Putamen (tissue), 1 donor: ENCODE results near the gene DCTN3.
A peak's percentile ranks its signal among the peaks of the same experiment; 100 is the strongest.
"Not testable (repeated sequence)": the region's sequence is repeated elsewhere in the genome, so short reads cannot be mapped to it uniquely, and the experiment has no call there.

Experiments used
- DNase-seq: peaks from one replicate; pipeline ENCODE4 v3.0.0-alpha.2; 2016; ENCODE audit warnings: low spot score

DCTN3 gene

DNA sequence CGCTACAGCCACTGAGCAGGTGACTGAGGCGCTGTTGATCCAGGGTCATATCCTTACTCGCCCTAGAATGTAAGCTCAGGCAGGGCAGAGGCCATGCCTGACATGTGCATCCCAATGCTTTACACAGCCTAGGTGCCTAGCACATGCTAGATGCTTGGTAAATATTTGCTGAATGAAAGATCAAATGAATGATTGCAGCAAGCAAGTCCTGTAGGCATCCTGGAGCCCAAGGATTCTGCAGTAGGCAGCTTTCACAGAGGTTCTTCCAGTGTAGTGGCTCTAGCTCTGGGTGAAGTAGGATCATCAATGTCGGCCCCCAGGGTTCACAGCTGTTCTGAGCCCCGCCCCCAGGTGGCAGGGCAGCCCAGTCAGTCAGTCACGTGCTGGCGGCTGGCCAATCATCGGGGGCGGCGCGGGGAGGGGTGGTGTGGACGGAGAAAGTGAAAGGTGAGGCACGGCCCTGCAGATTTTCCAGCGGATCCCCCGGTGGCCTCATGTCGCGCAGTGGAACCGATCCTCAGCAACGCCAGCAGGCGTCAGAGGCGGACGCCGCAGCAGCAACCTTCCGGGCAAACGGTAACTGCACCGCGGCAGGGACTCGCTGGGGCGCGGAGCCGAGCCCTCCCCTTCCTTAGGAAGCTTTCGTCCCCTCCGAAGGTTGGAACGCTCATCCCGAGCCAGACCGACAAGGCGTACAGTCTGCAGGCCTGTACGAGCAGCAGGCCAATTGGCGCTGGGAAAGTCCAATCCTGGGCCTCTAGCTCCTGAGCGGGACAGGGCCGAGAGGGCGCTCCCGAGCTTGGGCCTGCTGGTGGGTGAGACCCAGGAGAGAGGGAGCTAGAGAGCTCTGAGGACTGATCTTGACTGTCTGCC is 26.2 kb upstream of the DCTN3 start, which contains the start of gene GALT:
Gene GALT, plus strand, starts transcription at position 465 of the 873 bp plus-strand sequence. Its CDS starts 30 bp downstream, at position 495.
- DNase-seq, result peak; percentile 83

DNA sequence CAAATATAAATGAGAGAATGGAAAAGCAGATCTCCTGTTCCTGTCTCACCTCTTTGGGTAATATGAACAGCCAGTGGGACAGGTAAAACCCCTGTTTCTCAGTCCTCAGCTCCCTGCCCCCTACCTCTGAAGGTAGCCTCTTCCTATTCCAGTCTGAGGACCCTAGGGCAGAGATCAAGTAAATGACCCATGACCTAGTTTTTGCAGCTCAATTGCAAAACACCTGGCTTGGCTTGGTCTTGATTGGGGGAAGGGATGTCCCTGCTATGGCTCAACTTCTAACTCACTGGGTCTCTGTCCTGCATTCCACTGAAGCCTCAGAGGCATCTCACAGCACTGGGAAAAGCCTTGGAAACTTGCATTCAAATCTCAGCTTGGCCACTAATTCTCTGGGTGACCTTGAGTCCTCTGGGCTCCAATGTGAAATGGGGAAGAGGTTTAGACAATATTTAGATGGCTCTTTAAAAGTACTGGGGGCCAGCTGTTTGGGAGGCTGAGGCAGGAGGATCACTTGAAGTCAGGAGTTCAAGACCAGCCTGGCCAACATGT is 24.5 kb upstream of the DCTN3 start:
- DNase-seq, result no peak

DNA sequence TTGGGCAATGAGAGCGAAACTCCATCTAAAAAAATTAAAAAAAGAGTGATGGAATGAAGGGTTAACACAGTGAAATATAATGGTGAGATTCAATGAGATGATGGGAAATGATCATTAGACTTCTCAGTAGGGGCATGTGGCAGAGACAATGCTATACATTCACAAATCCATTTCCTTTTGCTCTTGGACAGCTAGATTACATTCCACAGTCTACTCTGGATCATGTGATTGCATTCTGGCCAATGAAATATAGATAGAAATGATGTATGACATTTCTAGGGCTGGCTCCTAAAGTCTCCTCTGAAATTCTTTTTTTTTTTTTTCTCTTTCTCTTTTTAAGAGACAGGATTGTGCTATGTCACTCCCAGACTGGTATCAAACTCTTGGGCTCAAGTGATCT is 22.4 kb upstream of the DCTN3 start:
- DNase-seq, result no peak

DNA sequence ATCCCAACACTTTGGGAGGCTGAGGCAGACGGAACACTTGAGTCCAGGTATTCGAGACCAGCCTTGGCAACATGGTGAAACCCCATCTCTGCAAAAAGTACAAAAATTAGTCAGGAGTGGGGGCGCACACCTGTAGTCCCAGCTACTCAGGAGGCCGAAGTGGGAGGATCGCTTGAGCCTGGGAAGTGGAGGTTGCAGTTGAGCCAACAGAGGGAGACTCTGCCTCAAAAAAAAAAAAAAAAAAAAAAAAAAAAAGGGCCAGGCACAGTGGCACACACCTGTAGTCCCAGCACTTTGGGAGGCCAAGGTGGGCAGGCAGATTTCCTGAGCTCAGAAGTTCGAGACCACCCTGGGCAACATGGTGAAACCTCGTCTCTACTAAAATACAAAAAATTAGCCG is 19.0 kb upstream of the DCTN3 start:
- DNase-seq, result not testable (repeated sequence)

DNA sequence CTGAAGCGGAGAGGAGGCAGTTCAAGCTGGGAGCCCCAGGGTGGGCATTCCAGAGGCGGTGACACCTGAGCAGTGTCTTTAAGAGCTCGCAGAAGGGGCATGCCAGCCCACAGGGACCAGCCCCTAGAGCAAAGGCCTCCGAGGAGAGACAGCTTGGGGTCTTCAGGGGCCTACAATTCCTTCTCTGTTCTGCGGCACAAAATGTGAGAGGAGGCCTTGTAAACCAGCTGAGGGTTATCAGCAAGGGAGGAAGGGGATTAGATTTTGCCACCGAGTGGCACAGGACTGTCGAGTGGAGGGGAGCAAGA is 17.8 kb upstream of the DCTN3 start:
- DNase-seq, result no peak

DNA sequence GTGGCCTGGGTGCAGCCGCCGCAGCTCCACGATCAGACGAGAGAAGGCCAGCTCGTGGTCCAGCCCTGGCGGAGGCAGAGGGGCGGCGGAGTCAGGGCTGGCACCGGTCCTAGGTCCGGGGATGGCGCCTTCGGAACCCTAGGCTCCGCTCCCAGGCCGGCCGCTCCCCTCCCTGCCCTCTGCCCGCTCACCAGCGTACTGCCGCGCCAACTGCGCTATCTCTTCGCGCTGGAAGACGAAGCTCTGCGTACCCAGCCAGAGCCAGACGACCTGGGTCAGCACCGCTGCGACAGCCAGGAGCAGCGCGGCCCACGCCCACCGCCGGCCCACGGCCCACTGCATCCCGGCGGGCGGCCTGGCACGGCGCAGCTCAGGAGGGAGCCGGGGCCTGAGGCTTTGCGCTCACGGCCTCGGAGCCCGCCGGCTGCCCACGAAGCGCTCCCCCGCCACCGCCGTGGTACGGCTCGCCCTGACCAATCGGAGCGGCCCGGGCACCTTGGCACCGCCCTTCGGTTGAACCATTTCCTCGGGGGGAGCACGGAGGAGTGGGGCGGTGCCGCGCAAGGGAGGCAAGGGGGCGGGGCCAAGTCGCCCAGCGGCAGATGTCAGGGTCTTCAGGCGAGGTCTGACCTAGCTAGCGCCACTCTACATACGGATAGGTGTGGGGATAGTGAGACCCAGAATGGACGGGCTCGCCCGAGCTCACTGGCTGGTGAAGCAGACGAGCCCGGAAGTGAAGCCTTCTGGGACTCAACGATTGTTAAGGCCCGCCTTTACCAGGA is 17.3 kb upstream of the DCTN3 start, which contains the start of gene SIGMAR1:
Gene SIGMAR1, minus strand, starts transcription at position 432 of the 782 bp plus-strand sequence. Its CDS starts 90 bp downstream, at position 342.
- DNase-seq, result peak; percentile 96

DNA sequence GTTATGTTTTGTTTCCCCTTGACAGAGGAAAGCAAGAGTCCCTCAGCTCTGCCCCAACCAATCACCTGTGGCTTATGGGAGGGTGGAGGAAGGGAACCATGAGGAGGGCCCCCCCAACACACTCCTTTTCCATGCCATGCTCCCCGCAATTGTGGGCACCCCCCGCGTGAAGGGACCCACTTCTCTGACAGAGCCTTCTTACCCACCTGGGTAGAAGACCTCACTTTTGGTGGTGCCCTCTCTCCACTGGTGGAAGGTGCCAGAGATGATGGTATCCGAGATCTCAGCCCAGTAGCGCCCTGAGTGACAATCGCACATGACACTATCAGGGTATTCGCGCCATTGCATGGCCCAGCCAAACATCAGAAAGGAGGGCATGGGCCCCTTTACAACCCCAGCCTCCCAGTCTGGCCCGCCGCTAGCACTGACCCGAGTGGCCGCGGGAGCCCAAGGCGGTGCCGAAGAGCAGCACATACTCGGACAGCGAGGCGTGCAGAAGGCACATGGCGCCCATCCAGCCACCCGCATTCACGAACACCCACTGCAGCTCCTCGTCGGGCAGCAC is 16.6 kb upstream of the DCTN3 start:
- no peak for DNase-seq

DNA sequence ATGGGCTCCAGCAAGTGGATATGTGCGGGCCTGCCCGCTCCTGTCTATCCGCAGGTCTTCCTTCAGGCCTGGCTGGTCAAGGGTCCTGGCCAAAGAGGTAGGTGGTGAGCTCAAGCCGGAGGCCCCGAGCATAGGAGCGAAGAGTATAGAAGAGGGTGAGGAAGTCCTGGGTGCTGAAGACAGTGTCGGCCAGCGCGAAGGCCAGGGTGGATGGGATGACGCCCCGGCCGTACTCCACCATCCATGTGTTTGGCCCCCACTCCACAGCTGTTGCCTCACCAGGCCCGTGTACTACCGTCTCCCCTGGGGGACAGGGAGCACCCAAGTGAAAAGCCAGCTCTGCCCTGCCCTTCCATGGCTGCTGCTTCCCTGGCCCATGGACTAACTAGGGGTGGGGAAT is 15.3 kb upstream of the DCTN3 start:
- no peak for DNase-seq

DNA sequence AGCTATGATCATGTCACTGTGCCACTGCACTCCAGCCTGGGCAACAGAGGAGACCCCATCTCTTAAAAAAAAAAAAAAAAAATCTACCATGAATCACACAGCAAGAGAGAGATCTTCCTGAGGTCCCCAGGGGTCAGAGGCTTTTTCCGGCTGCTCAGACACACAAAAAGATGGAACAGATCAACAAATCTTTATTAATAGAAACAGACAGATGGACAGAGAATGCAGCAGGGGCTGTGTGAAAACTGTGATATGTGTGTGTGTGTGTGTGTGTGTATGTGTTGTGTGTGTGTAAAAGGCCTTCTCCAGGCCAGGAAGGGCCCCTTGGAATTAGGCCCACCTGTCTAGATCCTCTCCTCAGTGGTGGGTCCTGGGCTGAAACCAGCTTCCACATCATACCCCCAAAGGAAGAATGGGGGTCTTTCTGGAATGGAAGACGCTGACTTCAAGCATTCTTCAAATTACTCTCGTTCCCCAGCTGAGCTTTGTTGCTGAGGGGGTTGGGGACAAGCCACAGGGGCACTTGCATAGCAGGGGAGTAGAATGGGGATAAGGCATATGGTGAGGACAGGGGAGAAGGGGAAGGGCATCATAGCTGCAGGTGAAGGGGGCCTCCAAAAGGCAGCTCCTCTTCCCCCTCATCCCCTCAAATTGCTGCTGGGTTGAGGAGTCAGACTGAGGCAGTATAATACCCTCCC is 14.4 kb upstream of the DCTN3 start:
- DNase-seq, result no peak

DNA sequence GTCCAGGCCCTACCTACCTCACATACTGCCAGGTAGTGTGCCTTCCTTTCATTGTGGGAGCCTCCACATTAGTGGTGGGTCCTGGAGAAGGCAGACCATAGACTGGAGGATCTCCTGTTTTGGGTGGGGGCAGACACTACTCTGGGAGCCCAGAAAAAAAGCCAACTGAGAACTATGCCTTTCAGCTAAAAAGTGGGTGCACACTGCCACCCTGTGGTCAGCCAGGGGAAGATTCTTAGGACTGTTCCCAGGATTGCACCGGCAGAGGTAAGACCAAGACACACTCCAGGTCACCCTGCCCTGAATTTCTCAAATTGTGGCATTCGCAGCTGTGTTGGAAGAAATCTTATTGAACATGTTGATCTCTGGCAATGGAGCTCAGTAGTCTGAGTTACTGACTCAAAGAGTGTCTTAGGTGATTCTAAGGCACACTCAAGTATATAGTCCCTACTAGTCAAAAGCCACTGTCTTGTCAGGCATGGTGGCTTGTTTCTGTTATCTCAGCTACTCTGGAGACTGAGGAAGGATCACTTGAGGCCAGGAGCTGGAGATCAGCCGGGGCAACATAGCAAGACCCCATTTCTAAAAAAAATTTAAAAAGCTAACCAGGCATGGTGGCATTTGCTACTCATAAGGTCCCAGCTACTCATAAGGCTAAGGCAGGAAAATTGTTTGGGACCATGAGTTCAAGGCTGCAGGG is 13.7 kb upstream of the DCTN3 start:
- peak; percentile 69 for DNase-seq

DNA sequence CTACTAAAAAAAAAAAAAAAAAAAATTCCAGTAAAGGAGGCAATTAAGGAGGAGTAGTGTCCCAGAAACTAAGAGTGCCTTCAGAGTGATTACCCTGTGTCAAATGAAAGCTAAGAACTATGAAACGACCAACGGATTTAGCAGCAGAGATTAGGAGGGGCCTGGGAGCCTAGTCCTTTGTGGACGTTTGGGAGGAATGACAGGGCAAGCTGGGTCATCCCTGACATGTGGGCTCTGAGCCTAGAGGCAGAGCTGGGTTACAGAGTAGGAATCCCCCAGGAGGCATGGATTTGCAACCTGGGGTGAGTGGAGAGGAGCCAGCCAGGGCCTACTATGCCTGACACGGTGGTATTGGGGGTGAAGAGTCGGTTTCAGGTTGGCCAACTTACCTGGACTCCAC is 12.9 kb upstream of the DCTN3 start:
- DNase-seq, result no peak

DNA sequence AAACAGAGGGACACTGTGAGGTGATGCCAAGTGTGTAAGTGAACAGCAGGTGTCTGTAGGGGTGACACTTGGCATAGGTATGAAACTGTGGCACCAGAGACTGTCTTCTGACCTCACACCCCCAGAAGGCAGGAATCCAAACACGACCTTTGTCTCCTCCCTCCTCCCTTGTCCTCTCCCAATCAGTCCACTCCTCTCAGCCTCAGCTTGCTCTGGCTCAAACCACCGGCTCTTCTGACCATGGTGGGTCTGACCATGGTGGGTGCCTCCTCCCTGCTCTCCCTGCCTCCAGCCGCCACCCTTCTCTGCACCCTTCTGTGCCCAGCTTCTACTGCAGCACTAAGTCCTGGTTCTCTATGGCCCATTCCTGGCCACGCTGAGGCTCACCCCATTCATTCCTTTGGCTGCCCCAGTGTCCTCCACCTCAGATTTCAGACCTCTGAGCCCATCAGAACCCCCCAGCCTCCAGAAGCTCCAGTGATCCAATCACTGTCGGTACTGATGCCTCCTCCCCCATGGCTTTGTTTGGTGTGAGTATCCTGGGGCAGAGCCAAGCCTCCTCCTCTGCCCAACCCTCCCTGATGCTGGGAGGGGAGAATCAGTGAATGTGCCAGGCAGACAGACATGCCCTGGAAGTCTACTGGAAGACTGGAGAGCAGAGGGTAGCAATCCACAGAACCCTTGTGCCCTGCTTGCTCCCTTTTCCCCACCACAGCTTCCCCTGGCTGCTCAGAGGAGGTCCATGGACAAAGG is 10.3 kb upstream of the DCTN3 start:
- DNase-seq, result no peak

DNA sequence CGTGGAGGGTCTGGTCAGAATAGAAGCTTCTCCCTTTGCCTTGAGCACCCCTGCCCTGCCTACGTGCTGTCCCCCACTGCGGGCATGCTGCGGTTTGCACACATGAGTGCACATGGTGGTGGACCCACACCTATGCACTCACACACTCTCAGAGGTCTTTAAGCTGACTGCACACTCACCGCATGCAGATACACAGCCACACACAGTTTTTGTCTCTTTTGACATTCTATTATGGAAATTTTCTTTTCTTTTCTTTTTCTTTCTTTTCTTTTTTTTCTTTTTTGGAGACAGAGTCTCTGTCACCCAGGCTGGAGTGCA is 9.2 kb upstream of the DCTN3 start:
- no peak for DNase-seq

DNA sequence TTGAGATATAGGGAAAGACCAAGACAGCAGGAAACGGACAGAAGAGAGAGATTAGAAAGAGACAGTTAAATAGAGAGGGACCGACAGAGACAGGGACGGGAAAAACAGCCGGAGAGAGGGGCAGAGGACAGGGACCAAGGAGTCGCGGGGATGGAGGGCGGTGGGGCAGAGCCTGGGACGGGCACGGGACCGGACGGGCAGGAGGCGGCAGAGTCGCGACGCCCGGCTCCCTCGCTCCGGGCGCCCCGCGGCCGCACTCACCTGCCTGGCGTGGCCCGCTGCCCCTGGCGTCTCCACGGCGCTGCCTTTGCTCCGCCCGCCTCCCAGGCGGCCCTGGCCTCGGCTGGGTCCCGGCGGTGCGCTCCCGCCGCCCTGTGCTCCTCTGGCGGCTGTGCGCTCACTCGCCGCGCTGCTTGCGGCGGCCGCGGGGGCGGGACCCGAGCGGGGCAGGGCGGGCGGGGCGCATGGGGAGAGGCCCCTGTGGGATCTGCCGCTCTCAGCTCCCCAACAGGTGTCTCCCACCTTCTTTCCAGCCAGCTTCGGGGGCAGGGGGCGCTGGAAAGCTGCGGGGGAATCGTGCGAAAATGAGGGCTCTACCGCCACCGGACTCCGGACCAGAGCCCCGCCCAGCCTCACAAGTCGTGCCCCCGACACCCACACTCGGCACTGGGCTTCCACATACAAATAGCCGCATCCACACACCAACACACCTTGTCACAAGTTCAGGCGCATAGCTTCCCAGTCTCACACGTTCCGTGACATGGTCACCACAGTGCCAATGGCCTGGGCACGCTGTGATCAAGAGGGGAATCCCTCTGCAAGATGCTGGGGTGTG is 8.6 kb upstream of the DCTN3 start, which contains the start of gene ARID3C:
Gene ARID3C, minus strand, starts transcription at position 411 of the 835 bp plus-strand sequence. CDS start 1,052 bp downstream, outside the sequence.
- no peak for DNase-seq

DNA sequence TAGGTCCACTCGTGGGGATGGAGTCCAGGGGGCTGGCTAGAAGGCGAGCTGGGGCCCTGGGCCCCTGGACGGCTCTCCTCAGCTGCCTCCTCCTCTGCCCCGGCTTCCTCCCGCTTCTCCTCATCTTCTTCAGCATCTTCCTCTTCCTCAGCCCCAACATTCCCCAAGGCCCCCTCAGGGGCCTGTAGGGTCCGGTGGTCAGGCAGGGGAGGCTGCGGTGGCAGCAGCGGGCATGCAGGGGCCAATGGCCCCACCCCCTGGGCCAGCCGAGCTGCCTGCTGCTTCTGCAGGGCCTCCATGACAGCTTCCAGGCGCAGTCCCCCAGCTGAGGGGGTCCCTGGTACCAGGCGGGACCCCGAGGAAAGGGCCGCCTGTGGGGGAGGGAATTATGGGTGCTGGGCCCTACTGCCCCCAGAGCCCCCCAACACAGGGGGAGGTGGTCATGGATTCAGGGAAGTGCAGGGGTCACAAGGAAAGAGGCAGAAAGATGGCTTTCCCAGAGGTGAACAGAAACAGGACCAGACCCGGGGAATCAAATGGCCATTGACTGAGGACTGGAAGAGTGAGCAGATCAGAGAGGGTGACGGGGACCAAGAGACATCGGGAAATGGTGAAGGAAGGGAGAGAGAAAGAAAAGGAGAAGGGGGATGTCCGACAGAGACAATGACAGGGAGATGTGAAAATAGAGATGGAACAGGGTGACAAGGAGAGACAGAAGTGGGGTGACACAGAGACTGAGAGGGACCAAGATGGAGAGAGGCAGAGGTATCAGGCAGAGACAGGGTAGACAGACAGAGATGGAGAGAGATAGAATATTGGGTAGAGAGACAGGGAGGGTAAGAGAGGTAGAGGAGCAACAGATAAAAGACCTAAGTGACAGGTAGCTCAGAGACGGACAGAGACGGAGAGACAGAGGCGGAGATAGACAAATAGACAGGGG is 7.7 kb upstream of the DCTN3 start:
- no peak for DNase-seq

DNA sequence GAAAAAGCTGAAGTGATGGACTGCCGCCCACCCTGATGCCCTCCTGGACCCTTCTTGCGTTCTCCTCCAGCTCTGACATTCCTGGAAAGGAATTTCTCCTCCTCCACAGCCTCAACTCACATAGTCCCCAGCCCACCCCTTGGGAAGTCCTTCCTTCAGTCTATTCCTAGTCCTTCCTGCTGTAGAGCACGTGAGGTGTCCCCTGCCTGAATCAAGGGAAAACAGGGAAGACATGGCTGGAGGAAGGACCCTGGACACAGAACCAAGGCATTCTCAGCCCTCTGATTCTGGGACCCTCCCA is 4.8 kb upstream of the DCTN3 start:
- DNase-seq, result no peak

DNA sequence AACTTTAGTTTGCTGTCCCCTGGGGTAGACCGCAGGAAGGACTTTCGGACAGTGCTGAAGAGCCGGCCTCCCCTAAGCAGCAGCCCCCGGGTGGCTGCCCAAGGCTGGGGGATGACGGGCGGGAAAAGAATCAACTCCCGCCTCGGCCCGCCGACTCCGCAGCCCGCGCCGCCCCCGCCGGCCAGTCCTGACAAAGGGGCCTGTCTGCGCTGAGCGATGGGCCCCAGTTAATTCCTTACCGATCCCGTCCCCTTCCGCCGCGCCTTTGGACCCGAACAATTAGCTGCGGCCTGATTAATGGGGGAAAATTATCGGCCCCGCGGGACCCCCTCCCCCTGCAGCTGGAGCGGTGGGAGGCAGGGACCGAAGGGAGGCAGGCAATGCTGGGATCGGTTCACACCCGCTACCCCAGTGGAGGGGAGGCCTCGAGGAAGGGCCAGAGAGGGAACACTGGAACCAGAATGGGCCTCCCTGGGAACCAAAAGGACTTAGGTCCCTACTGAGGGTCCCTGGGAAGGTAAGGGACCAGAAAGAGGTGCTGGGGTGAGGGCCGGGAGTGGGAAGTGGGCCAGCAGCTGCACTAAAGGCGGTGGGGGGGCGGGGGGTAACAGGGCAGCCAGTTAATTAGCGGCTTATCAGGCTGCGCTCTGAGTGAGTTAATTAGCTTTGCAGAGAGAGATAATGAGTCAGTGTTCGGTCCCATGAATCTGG is 4.3 kb upstream of the DCTN3 start:
- no peak for DNase-seq
